ENCODE results near the gene NOSTRIN.

NOSTRIN gene

GRCh38 chr2:168780669-168781071, 21.8 kb upstream of the NOSTRIN start:
- H3K27ac ChIP-seq: no peak overlapping the region

GRCh38 chr2:168781191-168781817, 21.1 kb upstream of the NOSTRIN start:
- Histone ChIP-seq H3K4me2 (no peak overlapping the region), H3K9ac (no peak overlapping the region), H2AFZ (ENCODE audit: low read depth) (no peak overlapping the region), H3K36me3 (ENCODE audit: insufficient read depth) (no peaks in the 10 kb centered on the region), H4K20me1 (ENCODE audit: insufficient read depth) (no peaks in the 10 kb centered on the region), H3K4me3 (IDR thresholded peaks at IDR 0.05; ENCODE audit: insufficient read depth, low read depth, low read length) (no peak overlapping the region), H3K27ac (no peak overlapping the region), H3K27me3 (ENCODE audit: insufficient read depth, low read depth) (no peaks in the 10 kb centered on the region), H3K79me2 (ENCODE audit: insufficient read depth, low read depth) (no peaks in the 10 kb centered on the region), H3K4me1 (ENCODE audit: low read depth, poor library complexity, severe bottlenecking) (no peaks in the 10 kb centered on the region)
- TF ChIP-seq CTCF (conservative IDR thresholded peaks at IDR 0.05; ENCODE audit: low read depth, low read length): no peak

More at GRCh38 chr2:168780669-168781071, 21.8 kb upstream of the NOSTRIN start:
- no peak for TF ChIP-seq CTCF (conservative IDR thresholded peaks at IDR 0.05; ENCODE audit: low read depth, low read length)
- Histone ChIP-seq H3K9ac (no peak overlapping the region), H2AFZ (ENCODE audit: low read depth) (no peak overlapping the region), H3K4me1 (ENCODE audit: low read depth, poor library complexity, severe bottlenecking) (no peaks in the 10 kb centered on the region), H3K79me2 (ENCODE audit: insufficient read depth, low read depth) (no peaks in the 10 kb centered on the region), H4K20me1 (ENCODE audit: insufficient read depth) (no peaks in the 10 kb centered on the region), H3K4me2 (no peak overlapping the region), H3K36me3 (ENCODE audit: insufficient read depth) (no peaks in the 10 kb centered on the region), H3K4me3 (IDR thresholded peaks at IDR 0.05; ENCODE audit: insufficient read depth, low read depth, low read length) (no peak overlapping the region), H3K27me3 (ENCODE audit: insufficient read depth, low read depth) (no peaks in the 10 kb centered on the region)

- Histone ChIP-seq H2AFZ (ENCODE audit: low read depth) (no peak overlapping the region), H3K36me3 (ENCODE audit: insufficient read depth) (no peaks in the 10 kb centered on the region), H4K20me1 (ENCODE audit: insufficient read depth) (no peaks in the 10 kb centered on the region), H3K79me2 (ENCODE audit: insufficient read depth, low read depth) (no peaks in the 10 kb centered on the region), H3K9ac (no peak overlapping the region), H3K27ac (no peak overlapping the region), H3K4me2 (no peak overlapping the region), H3K4me3 (IDR thresholded peaks at IDR 0.05; ENCODE audit: insufficient read depth, low read depth, low read length) (no peak overlapping the region), H3K27me3 (ENCODE audit: insufficient read depth, low read depth) (no peaks in the 10 kb centered on the region), H3K4me1 (ENCODE audit: low read depth, poor library complexity, severe bottlenecking) (no peaks in the 10 kb centered on the region)
- no peak for TF ChIP-seq CTCF (conservative IDR thresholded peaks at IDR 0.05; ENCODE audit: low read depth, low read length)
Measured at GRCh38 chr2:168782271-168782670, 20.2 kb upstream of the NOSTRIN start.

GRCh38 chr2:168784993-168785392, 17.4 kb upstream of the NOSTRIN start:
- Histone ChIP-seq H4K20me1 (ENCODE audit: insufficient read depth) (no peaks in the 10 kb centered on the region), H3K79me2 (ENCODE audit: insufficient read depth, low read depth) (no peaks in the 10 kb centered on the region), H2AFZ (ENCODE audit: low read depth) (no peak overlapping the region), H3K4me1 (ENCODE audit: low read depth, poor library complexity, severe bottlenecking) (no peaks in the 10 kb centered on the region), H3K36me3 (ENCODE audit: insufficient read depth) (no peaks in the 10 kb centered on the region), H3K27me3 (ENCODE audit: insufficient read depth, low read depth) (no peaks in the 10 kb centered on the region), H3K9ac (no peak overlapping the region), H3K4me3 (IDR thresholded peaks at IDR 0.05; ENCODE audit: insufficient read depth, low read depth, low read length) (no peak overlapping the region), H3K4me2 (no peak overlapping the region), H3K27ac (no peak overlapping the region)
- TF ChIP-seq CTCF (conservative IDR thresholded peaks at IDR 0.05; ENCODE audit: low read depth, low read length): no peak
